NCI-H1105 treated with DMSO at 0.1 percent for 48 hours (cell line): ENCODE results near the gene CIDEC.
"Not testable (repeated sequence)": the region's sequence is repeated elsewhere in the genome, so short reads cannot be mapped to it uniquely, and the experiment has no call there.

Source experiments
- DNase-seq: peaks from one replicate; lab custom pipeline; 2025; lab: John Stamatoyannopoulos, UW

The CIDEC gene

GRCh38 chr3:9875448-9875847 lies 4.6 kb downstream of the CIDEC start:
- DNase-seq, result no peak

GRCh38 chr3:9872067-9872466 lies 8.0 kb downstream of the CIDEC start:
- DNase-seq, result not testable (repeated sequence)

GRCh38 chr3:9870978-9871377 lies 9.1 kb downstream of the CIDEC start:
- DNase-seq, result no peak

GRCh38 chr3:9869955-9870354 lies 10.1 kb downstream of the CIDEC start:
- no peak for DNase-seq

- DNase-seq, result no peak
These were observed 12.9 kb downstream of the CIDEC start for GRCh38 chr3:9867106-9867505.

- no peak for DNase-seq
These were observed 13.4 kb downstream of the CIDEC start for GRCh38 chr3:9866639-9867038.

- not testable (repeated sequence) for DNase-seq
These were observed 14.9 kb downstream of the CIDEC start for GRCh38 chr3:9865125-9865637.

- DNase-seq, result peak; percentile 39
These were observed 15.7 kb downstream of the CIDEC start for GRCh38 chr3:9864200-9864927.

- DNase-seq, result no peak
These were observed 16.8 kb downstream of the CIDEC start for GRCh38 chr3:9863058-9863772.

GRCh38 chr3:9862391-9863057 lies 17.5 kb downstream of the CIDEC start:
- DNase-seq, result no peak

GRCh38 chr3:9861626-9862130 lies 18.4 kb downstream of the CIDEC start:
- no peak for DNase-seq

GRCh38 chr3:9861201-9861600 lies 18.9 kb downstream of the CIDEC start:
- no peak for DNase-seq

GRCh38 chr3:9859530-9860025 lies 20.5 kb downstream of the CIDEC start:
- DNase-seq, result no peak

GRCh38 chr3:9855594-9855993 lies 24.5 kb downstream of the CIDEC start:
- DNase-seq, result no peak

GRCh38 chr3:9854291-9854940 lies 25.6 kb downstream of the CIDEC start:
- not testable (repeated sequence) for DNase-seq

- DNase-seq, result no peak
These were observed 27.5 kb downstream of the CIDEC start for GRCh38 chr3:9852528-9852927.

GRCh38 chr3:9851926-9852325 lies 28.1 kb downstream of the CIDEC start:
- DNase-seq, result not testable (repeated sequence)

GRCh38 chr3:9851383-9851782 lies 28.7 kb downstream of the CIDEC start:
- not testable (repeated sequence) for DNase-seq

GRCh38 chr3:9848860-9849259 lies 31.2 kb downstream of the CIDEC start:
- DNase-seq, result not testable (repeated sequence)

- not testable (repeated sequence) for DNase-seq
These were observed 32.2 kb downstream of the CIDEC start for GRCh38 chr3:9847870-9848269.

- no peak for DNase-seq
These were observed 33.0 kb downstream of the CIDEC start for GRCh38 chr3:9846931-9847488.
